Caco-2 (cell line): ENCODE data around the gene DDX31. TPM values are rescaled to one million over a fixed set of nuclear protein-coding genes. Genes with fewer than 3 reads are reported as not detected.

Source experiments
- BruUV-seq: library from RNA; stranded (reverse); fragments of 400-500 nt; replicated peaks from 2 replicates; lab custom pipeline; 2021; lab: Mats Ljungman, UMichigan
- CTCF ChIA-PET: fragments of 300-600 bp; sonication (Branson Sonifier 250); formaldehyde crosslinking; loops from one replicate; lab custom pipeline; 2022; ENCODE audit warnings: antibody characterized with exemption; lab: Charles Lee
- POLR2A ChIA-PET: fragments of 300-600 bp; sonication (Branson Sonifier 250); formaldehyde crosslinking; loops from one replicate; lab custom pipeline; 2022; ENCODE audit warnings: antibody characterized with exemption; lab: Charles Lee
- DNase-seq, 2 experiments: peaks; one replicate each; pipeline versions ENCODE4 v3.0.0 to v3.0.0-alpha.2; 2020 to 2022
- H3K27me3 ChIP-seq: replicated peaks from 2 replicates; pipeline ENCODE4 v1.6.0; 2011; ENCODE audit warnings: low read length; ENCODE audit not compliant: control insufficient read depth, insufficient read depth
- H3K36me3 ChIP-seq: 2 replicates; pipeline ENCODE4 v1.5.1; 2011; ENCODE audit warnings: low read length; ENCODE audit not compliant: control insufficient read depth, insufficient read depth
- H3K4me1 ChIP-seq: fragments of 250-450 bp; sonication (Bioruptor Pico); 2 replicates; pipeline ENCODE4 v1.5.1; 2020; ENCODE audit warnings: mild to moderate bottlenecking
- H3K4me3 ChIP-seq: 2 replicates; pipeline ENCODE4 v1.5.1; 2011; ENCODE audit warnings: low read depth, mild to moderate bottlenecking, control low read depth, low read length
- H3K9me3 ChIP-seq: fragments of 250-450 bp; sonication (Bioruptor Pico); 2 replicates; pipeline ENCODE4 v1.5.1; 2020; ENCODE audit warnings: mild to moderate bottlenecking, moderate library complexity
- H3K27ac Mint-ChIP-seq: one replicate; pipeline ENCODE4 v1.8.0; 2022; ENCODE audit warnings: mixed read lengths; ENCODE audit not compliant: unreplicated experiment
- H3K27me3 Mint-ChIP-seq: one replicate; pipeline ENCODE4 v1.8.0; 2022; ENCODE audit warnings: mixed read lengths; ENCODE audit not compliant: insufficient read depth, unreplicated experiment
- H3K36me3 Mint-ChIP-seq: one replicate; pipeline ENCODE4 v1.8.0; 2022; ENCODE audit warnings: mild to moderate bottlenecking, mixed read lengths; ENCODE audit not compliant: insufficient read depth, unreplicated experiment
- H3K4me1 Mint-ChIP-seq: one replicate; pipeline ENCODE4 v1.8.0; 2022; ENCODE audit warnings: low read depth, mixed read lengths; ENCODE audit not compliant: unreplicated experiment
- H3K4me3 Mint-ChIP-seq: one replicate; pipeline ENCODE4 v1.8.0; 2022; ENCODE audit warnings: mild to moderate bottlenecking, moderate library complexity, mixed read lengths; ENCODE audit not compliant: unreplicated experiment
- H3K9me3 Mint-ChIP-seq: one replicate; pipeline ENCODE4 v1.8.0; 2022; ENCODE audit warnings: mixed read lengths; ENCODE audit not compliant: unreplicated experiment
- intact Hi-C: fragments of 100-400 bp; cut with micrococcal nuclease; formaldehyde crosslinking; loops from one replicate; pipeline ENCODE4 v1.10.0; 2022; ENCODE audit not compliant: unreplicated experiment
- total RNA-seq: library from RNA; stranded (reverse); gene quantifications from 2 replicates; pipeline ENCODE4 v1.2.3, GENCODE V29; 2022
- TF ChIP-seq, protein P1 (sequence below), 2 experiments: fragments of 200-600 bp in 1 of 2; IDR thresholded peaks; 1 replicate in 1 of 2; 2 replicates in 1 of 2; pipeline versions ENCODE4 v1.5.1 to v1.8.0; 2011 to 2022; ENCODE audit warnings: antibody characterized with exemption in 1 of 2, control low read depth in 1 of 2, inconsistent platforms in 1 of 2, low read depth in 1 of 2, low read length in 1 of 2, mild to moderate bottlenecking in 1 of 2, moderate library complexity in 1 of 2; ENCODE audit not compliant: insufficient read depth in 1 of 2, severe bottlenecking in 1 of 2, unreplicated experiment in 1 of 2

The DDX31 gene
- total RNA-seq, 1 experiment from 2014 or later = 23.1 TPM

DNA sequence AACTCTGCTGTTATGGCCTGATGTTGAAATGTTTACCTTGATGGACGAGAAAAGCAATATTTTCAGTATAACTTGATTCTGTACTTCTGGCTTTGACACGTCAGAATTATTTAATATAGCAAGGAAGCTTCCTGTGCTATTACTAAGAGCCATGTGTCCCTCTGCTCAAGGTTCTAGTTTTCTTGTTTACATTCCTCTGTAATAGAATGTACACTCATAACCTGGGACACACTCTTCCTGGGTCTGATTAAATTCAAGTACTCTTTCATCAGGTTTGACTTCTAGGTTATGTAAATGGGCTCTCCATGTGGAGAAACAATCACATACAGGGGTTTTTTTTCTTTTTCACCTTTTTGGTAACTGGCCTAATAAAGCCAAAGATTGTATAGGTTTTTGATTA is 33.6 kb upstream of the DDX31 start:
- Histone ChIP-seq H3K27me3 (no peaks in the 10 kb centered on the region), H3K36me3 (no peaks in the 10 kb centered on the region), H3K4me1 (no peaks in the 10 kb centered on the region), H3K9me3 (peaks cover 19% of the 10 kb centered on the region), H3K4me3 (no peak overlapping the region)
- Mint-ChIP-seq H3K27me3 (no peaks in the 10 kb centered on the region), H3K4me3 (no peak overlapping the region), H3K9me3 (peaks cover 22% of the 10 kb centered on the region), H3K4me1 (no peaks in the 10 kb centered on the region), H3K27ac (no peak overlapping the region), H3K36me3 (peaks cover 6% of the 10 kb centered on the region)
- intact Hi-C loops = no loop called here
- no peak for DNase-seq
- ChIA-PET POLR2A (no interaction called here), CTCF (no interaction called here)
- TF ChIP-seq, protein P1, sequence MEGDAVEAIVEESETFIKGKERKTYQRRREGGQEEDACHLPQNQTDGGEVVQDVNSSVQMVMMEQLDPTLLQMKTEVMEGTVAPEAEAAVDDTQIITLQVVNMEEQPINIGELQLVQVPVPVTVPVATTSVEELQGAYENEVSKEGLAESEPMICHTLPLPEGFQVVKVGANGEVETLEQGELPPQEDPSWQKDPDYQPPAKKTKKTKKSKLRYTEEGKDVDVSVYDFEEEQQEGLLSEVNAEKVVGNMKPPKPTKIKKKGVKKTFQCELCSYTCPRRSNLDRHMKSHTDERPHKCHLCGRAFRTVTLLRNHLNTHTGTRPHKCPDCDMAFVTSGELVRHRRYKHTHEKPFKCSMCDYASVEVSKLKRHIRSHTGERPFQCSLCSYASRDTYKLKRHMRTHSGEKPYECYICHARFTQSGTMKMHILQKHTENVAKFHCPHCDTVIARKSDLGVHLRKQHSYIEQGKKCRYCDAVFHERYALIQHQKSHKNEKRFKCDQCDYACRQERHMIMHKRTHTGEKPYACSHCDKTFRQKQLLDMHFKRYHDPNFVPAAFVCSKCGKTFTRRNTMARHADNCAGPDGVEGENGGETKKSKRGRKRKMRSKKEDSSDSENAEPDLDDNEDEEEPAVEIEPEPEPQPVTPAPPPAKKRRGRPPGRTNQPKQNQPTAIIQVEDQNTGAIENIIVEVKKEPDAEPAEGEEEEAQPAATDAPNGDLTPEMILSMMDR (IDR thresholded peaks at IDR 0.05; ENCODE audit: insufficient read depth in 1 of 2, low read depth in 1 of 2, low read length in 1 of 2, severe bottlenecking in 1 of 2, unreplicated experiment in 1 of 2) = no peak
- BruUV-seq = no TSS peak

DNA sequence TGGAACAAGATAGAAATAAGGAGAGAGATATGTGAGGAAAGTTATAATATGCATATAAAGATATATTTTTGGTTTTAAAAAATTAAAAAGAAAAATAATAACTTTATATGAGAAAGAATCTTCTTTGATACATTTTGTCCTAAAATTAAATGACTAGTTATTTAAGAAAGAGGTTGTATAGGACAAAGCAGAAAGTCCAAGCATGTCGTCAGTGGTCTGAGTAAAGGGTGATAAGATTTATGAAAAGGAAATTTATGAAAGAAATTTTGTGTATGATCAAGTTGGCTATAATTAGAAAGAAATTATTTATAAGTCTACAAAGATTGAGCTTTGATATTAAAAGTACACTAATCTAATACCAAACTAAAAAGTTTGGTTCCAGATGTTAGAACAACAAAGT is 32.5 kb upstream of the DDX31 start:
- no peaks in the 10 kb centered on the region for H3K36me3 ChIP-seq
- intact Hi-C loops = no loop called here
- POLR2A ChIA-PET = no interaction called here
- H3K36me3 Mint-ChIP-seq = peaks cover 6% of the 10 kb centered on the region
- no peak for DNase-seq
- no peaks in the 10 kb centered on the region for H3K27me3 ChIP-seq
- H3K9me3 ChIP-seq = peaks cover 30% of the 10 kb centered on the region
- H3K4me1 Mint-ChIP-seq = no peaks in the 10 kb centered on the region
- H3K27ac Mint-ChIP-seq = no peak overlapping the region
- H3K27me3 Mint-ChIP-seq = no peaks in the 10 kb centered on the region
- no TSS peak for BruUV-seq
- TF ChIP-seq, protein P1 (IDR thresholded peaks at IDR 0.05; ENCODE audit: insufficient read depth in 1 of 2, low read depth in 1 of 2, low read length in 1 of 2, severe bottlenecking in 1 of 2, unreplicated experiment in 1 of 2) = no peak
- peaks cover 33% of the 10 kb centered on the region for H3K9me3 Mint-ChIP-seq
- CTCF ChIA-PET = no interaction called here
- no peaks in the 10 kb centered on the region for H3K4me1 ChIP-seq
- H3K4me3 ChIP-seq = no peak overlapping the region
- H3K4me3 Mint-ChIP-seq = no peak overlapping the region

DNA sequence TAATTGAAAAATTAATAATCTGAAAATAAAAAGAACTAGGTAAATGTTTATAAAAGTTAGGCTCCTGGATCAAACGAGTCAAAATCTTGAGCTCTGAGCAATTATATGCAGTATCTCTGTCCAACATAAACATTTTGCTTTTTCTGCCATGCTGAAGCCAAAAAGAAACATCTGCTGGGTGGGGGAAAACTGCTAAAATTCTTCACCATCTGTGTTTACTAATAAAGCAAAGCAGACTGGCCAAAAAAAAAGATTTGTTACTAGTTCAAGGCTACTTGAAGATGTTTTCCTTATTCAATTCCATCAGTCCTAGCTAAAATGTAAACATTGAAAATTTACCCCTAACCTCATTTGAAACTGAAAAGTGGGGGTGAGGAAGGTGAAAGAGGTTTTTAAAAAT is 30.2 kb upstream of the DDX31 start:
- H3K27me3 ChIP-seq = no peaks in the 10 kb centered on the region
- TF ChIP-seq, protein P1 (IDR thresholded peaks at IDR 0.05; ENCODE audit: insufficient read depth in 1 of 2, low read depth in 1 of 2, low read length in 1 of 2, severe bottlenecking in 1 of 2, unreplicated experiment in 1 of 2) = no peak
- H3K9me3 ChIP-seq = peaks cover 33% of the 10 kb centered on the region
- ChIA-PET POLR2A (interaction anchor here (0.6 kb wide), 1 partner anchor 11 kb away, joined by 3 read pairs; no protein-coding TSS in a partner anchor), CTCF (no interaction called here)
- no peaks in the 10 kb centered on the region for H3K4me1 ChIP-seq
- no TSS peak for BruUV-seq
- no peak overlapping the region for H3K4me3 ChIP-seq
- peaks cover 10% of the 10 kb centered on the region for H3K36me3 Mint-ChIP-seq
- H3K4me1 Mint-ChIP-seq = no peaks in the 10 kb centered on the region
- intact Hi-C loops = no loop called here
- no peak for DNase-seq
- H3K9me3 Mint-ChIP-seq = peaks cover 49% of the 10 kb centered on the region
- no peak overlapping the region for H3K27ac Mint-ChIP-seq
- no peaks in the 10 kb centered on the region for H3K27me3 Mint-ChIP-seq
- H3K36me3 ChIP-seq = no peaks in the 10 kb centered on the region
- no peak overlapping the region for H3K4me3 Mint-ChIP-seq
